Measurements from ENCODE around the gene MYO5B.

DNA sequence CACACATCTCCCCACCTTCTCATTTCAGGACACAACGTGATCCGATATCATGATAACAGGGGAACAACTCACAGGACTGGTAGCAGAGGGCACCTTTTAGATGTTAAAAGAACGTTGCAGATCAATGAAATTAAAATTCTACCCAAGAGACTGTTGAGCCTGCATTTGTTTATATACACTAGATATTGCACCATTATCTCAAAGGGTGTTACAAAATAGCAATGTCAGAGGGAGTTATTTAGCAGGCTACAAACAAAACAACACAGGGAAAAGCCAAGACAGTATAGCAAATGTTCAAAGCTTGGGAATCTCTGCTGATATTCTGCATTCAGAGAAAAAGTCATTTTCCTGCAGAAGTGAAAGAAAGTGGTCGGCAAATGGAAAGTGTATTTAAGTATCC, 139.5 kb downstream of the MYO5B start:
- TF ChIP-seq, protein P1, sequence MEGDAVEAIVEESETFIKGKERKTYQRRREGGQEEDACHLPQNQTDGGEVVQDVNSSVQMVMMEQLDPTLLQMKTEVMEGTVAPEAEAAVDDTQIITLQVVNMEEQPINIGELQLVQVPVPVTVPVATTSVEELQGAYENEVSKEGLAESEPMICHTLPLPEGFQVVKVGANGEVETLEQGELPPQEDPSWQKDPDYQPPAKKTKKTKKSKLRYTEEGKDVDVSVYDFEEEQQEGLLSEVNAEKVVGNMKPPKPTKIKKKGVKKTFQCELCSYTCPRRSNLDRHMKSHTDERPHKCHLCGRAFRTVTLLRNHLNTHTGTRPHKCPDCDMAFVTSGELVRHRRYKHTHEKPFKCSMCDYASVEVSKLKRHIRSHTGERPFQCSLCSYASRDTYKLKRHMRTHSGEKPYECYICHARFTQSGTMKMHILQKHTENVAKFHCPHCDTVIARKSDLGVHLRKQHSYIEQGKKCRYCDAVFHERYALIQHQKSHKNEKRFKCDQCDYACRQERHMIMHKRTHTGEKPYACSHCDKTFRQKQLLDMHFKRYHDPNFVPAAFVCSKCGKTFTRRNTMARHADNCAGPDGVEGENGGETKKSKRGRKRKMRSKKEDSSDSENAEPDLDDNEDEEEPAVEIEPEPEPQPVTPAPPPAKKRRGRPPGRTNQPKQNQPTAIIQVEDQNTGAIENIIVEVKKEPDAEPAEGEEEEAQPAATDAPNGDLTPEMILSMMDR (IDR thresholded peaks at IDR 0.05): no peak
- TF ChIP-seq ZFX (IDR thresholded peaks at IDR 0.05; ENCODE audit: borderline replicate concordance): no peak

Measured in 22Rv1 (cell line).